Measurements from ENCODE around the gene TENM4. TPM values are rescaled to one million over a fixed set of nuclear protein-coding genes. Genes with fewer than 3 reads are reported as not detected.

TENM4 gene
- total and polyA plus RNA-seq, 10 of the 15 experiments (the other 5 are each of a cell fraction or from before 2014, with no cell fraction given): 0.03 to 0.12 (median 0.06) TPM; not detected in 7

- intact Hi-C loops (cut with micrococcal nuclease; ENCODE audit: unreplicated experiment): no loop called here
Measured at GRCh38 chr11:79147731-79148130, 293.1 kb downstream of the TENM4 start.

GRCh38 chr11:79147011-79147410, 293.8 kb downstream of the TENM4 start:
- BruUV-seq (replicated peaks): no TSS peak
- ChIA-PET RAD21 (ENCODE audit: unreplicated experiment) (no interaction called here), POLR2A (no interaction called here), SMC1A (ENCODE audit: uncharacterized antibody, unreplicated experiment) (no interaction called here), CTCF (interaction anchor here (0.6 kb wide), 1 partner anchor 637 kb away, joined by 3 read pairs; no protein-coding TSS in a partner anchor)
- H2AFZ ChIP-seq (ENCODE audit: control insufficient read depth, low read depth, low read length): no peak overlapping the region
- no peaks in the 10 kb centered on the region for H3K4me1 ChIP-seq (ENCODE audit: control insufficient read depth, insufficient read depth, low read length)
- no peak overlapping the region for H3K4me3 ChIP-seq
- FAIRE-seq (no peak), DNase-seq (ENCODE audit: low read depth, low spot score) (no peak), ATAC-seq (no peak)
- no peaks in the 10 kb centered on the region for H3K36me3 ChIP-seq (ENCODE audit: control insufficient read depth in 2 of 2, insufficient read depth in 2 of 2, low read length in 1 of 2)
- H3K4me2 ChIP-seq (ENCODE audit: control insufficient read depth, insufficient read depth): no peak overlapping the region
- no peak overlapping the region for H3K9ac ChIP-seq (ENCODE audit: control insufficient read depth, insufficient read depth, low read length)
- no peaks in the 10 kb centered on the region for H4K20me1 ChIP-seq (ENCODE audit: control insufficient read depth, insufficient read depth)
- in situ Hi-C loops (cut with MboI) (no loop called here), intact Hi-C loops (cut with micrococcal nuclease; ENCODE audit: unreplicated experiment) (no loop called here)
- H3K9me3 ChIP-seq (replicated peaks; ENCODE audit: control insufficient read depth, insufficient read depth, low read length): no peaks in the 10 kb centered on the region
- H3K27me3 ChIP-seq (replicated peaks in 1 of 2; ENCODE audit: control insufficient read depth in 2 of 2, insufficient read depth in 2 of 2, low read length in 1 of 2): no peaks in the 10 kb centered on the region; a peak in 2 of 4 replicates
- H3K27ac ChIP-seq (ENCODE audit: control insufficient read depth, insufficient read depth): no peak overlapping the region
- no peaks in the 10 kb centered on the region for H3K79me2 ChIP-seq (ENCODE audit: control insufficient read depth, insufficient read depth, low read length)
- WGBS (ENCODE audit: insufficient coverage, insufficient replicate concordance, low lambda C conversion rate, missing lambda C conversion rate): 19% methylated on average over 4 of the region's 4 CpGs
- TF ChIP-seq HDAC6 (IDR thresholded peaks at IDR 0.05; ENCODE audit: unreplicated experiment) (no peak), POLR2AphosphoS2 (IDR thresholded peaks at IDR 0.05; ENCODE audit: low read depth, low read length) (no peak)

More at GRCh38 chr11:79147731-79148130, 293.1 kb downstream of the TENM4 start:
- Histone ChIP-seq H4K20me1 (ENCODE audit: control insufficient read depth, insufficient read depth) (no peaks in the 10 kb centered on the region), H3K4me3 (no peak overlapping the region), H3K36me3 (ENCODE audit: control insufficient read depth in 2 of 2, insufficient read depth in 2 of 2, low read length in 1 of 2) (no peaks in the 10 kb centered on the region), H3K9ac (ENCODE audit: control insufficient read depth, insufficient read depth, low read length) (no peak overlapping the region), H3K27me3 (replicated peaks in 1 of 2; ENCODE audit: control insufficient read depth in 2 of 2, insufficient read depth in 2 of 2, low read length in 1 of 2) (no peaks in the 10 kb centered on the region; a peak in 2 of 4 replicates), H3K27ac (ENCODE audit: control insufficient read depth, insufficient read depth) (no peak overlapping the region), H3K9me3 (replicated peaks; ENCODE audit: control insufficient read depth, insufficient read depth, low read length) (no peaks in the 10 kb centered on the region), H2AFZ (ENCODE audit: control insufficient read depth, low read depth, low read length) (no peak overlapping the region), H3K79me2 (ENCODE audit: control insufficient read depth, insufficient read depth, low read length) (no peaks in the 10 kb centered on the region), H3K4me1 (ENCODE audit: control insufficient read depth, insufficient read depth, low read length) (no peaks in the 10 kb centered on the region), H3K4me2 (ENCODE audit: control insufficient read depth, insufficient read depth) (no peak overlapping the region)
- ChIA-PET POLR2A (no interaction called here), SMC1A (ENCODE audit: uncharacterized antibody, unreplicated experiment) (no interaction called here), CTCF (no interaction called here), RAD21 (ENCODE audit: unreplicated experiment) (no interaction called here)
- DNase-seq (ENCODE audit: low read depth, low spot score): no peak
- FAIRE-seq: no peak
- no TSS peak for BruUV-seq (replicated peaks)
- TF ChIP-seq EP300 (IDR thresholded peaks at IDR 0.05; ENCODE audit: borderline replicate concordance in 1 of 2, control insufficient read depth in 1 of 2, low read depth in 2 of 2, low read length in 2 of 2): no peak
- in situ Hi-C loops (cut with MboI): no loop called here
- WGBS (ENCODE audit: insufficient coverage, insufficient replicate concordance, low lambda C conversion rate, missing lambda C conversion rate): 2% methylated on average over 2 of the region's 2 CpGs
- no peak for ATAC-seq
